Upper lobe of right lung (tissue), 1 donor: ENCODE results near the gene CCR5AS.

Experiments used
- ATAC-seq: fragments of 200-7000 bp; cut with Tn5 transposase; one replicate; pipeline ENCODE4 v1.9.1; 2020; ENCODE audit warnings: mild to moderate bottlenecking, moderate library complexity
- DNase-seq: peaks from one replicate; pipeline ENCODE4 v3.0.0-alpha.2; 2020
- H3K27ac ChIP-seq: fragments of 200-600 bp; one replicate; pipeline ENCODE4 v1.8.0; 2022
- H3K27me3 ChIP-seq: fragments of 200-600 bp; one replicate; pipeline ENCODE4 v1.8.0; 2022; ENCODE audit warnings: mild to moderate bottlenecking
- H3K36me3 ChIP-seq: fragments of 200-600 bp; one replicate; pipeline ENCODE4 v1.8.0; 2022
- H3K4me1 ChIP-seq: fragments of 200-600 bp; one replicate; pipeline ENCODE4 v1.8.0; 2022
- H3K4me3 ChIP-seq: fragments of 200-600 bp; one replicate; pipeline ENCODE4 v1.8.0; 2022; ENCODE audit warnings: mild to moderate bottlenecking
- H3K9me3 ChIP-seq: fragments of 200-600 bp; one replicate; pipeline ENCODE4 v1.8.0; 2022
- CTCF ChIP-seq: fragments of 200-600 bp; IDR thresholded peaks from one replicate; pipeline ENCODE4 v1.8.0; 2022; ENCODE audit warnings: antibody characterized with exemption
- intact Hi-C: fragments of 100-400 bp; cut with DNase I; formaldehyde crosslinking; loops from one replicate; pipeline ENCODE4 v1.11.0; 2022
- donor health status: DM: no; HTN: yes; CAD: no; lungs with severe emphysema.

Gene CCR5AS

GRCh38 chr3:46453526-46454208, 46.8 kb upstream of the CCR5AS start:
- DNase-seq (no peak), ATAC-seq (no peak)
- no peak for TF ChIP-seq CTCF
- Histone ChIP-seq H3K36me3 (no peaks in the 10 kb centered on the region), H3K4me1 (no peaks in the 10 kb centered on the region), H3K4me3 (no peak overlapping the region), H3K9me3 (no peaks in the 10 kb centered on the region), H3K27me3 (no peaks in the 10 kb centered on the region), H3K27ac (no peak overlapping the region)
- intact Hi-C loops, result no loop called here

GRCh38 chr3:46449755-46450552, 43.1 kb upstream of the CCR5AS start:
- ATAC-seq, result peak; percentile 23
- H3K4me1 ChIP-seq, result no peaks in the 10 kb centered on the region

GRCh38 chr3:46448721-46449120, 41.9 kb upstream of the CCR5AS start:
- Histone ChIP-seq H3K36me3 (no peaks in the 10 kb centered on the region), H3K4me1 (no peaks in the 10 kb centered on the region), H3K27ac (no peak overlapping the region), H3K27me3 (no peaks in the 10 kb centered on the region), H3K4me3 (no peak overlapping the region), H3K9me3 (no peaks in the 10 kb centered on the region)
- ATAC-seq, result no peak
- no peak for DNase-seq
- intact Hi-C loops, result no loop called here
- TF ChIP-seq CTCF, result no peak

More at GRCh38 chr3:46449755-46450552, 43.1 kb upstream of the CCR5AS start:
- no peaks in the 10 kb centered on the region for H3K27me3 ChIP-seq
- no peak for DNase-seq
- no peak overlapping the region for H3K27ac ChIP-seq
- no peak overlapping the region for H3K4me3 ChIP-seq
- peak; percentile 61 for TF ChIP-seq CTCF
- no peaks in the 10 kb centered on the region for H3K36me3 ChIP-seq
- intact Hi-C loops, result no loop called here
- no peaks in the 10 kb centered on the region for H3K9me3 ChIP-seq

GRCh38 chr3:46447228-46447985, 40.5 kb upstream of the CCR5AS start:
- no peak for TF ChIP-seq CTCF
- Histone ChIP-seq H3K4me1 (no peaks in the 10 kb centered on the region), H3K27me3 (no peaks in the 10 kb centered on the region), H3K36me3 (no peaks in the 10 kb centered on the region), H3K27ac (no peak overlapping the region), H3K4me3 (no peak overlapping the region), H3K9me3 (no peaks in the 10 kb centered on the region)
- DNase-seq (no peak), ATAC-seq (peak; percentile 41)
- intact Hi-C loops, result no loop called here

- Histone ChIP-seq H3K9me3 (no peaks in the 10 kb centered on the region), H3K4me1 (no peaks in the 10 kb centered on the region), H3K27ac (no peak overlapping the region), H3K36me3 (no peaks in the 10 kb centered on the region), H3K4me3 (no peak overlapping the region), H3K27me3 (no peaks in the 10 kb centered on the region)
- peak; percentile 60 for ATAC-seq
- no peak for DNase-seq
- TF ChIP-seq CTCF, result peak; percentile 66
- intact Hi-C loops, result no loop called here
Observed at GRCh38 chr3:46442576-46443530, 36.0 kb upstream of the CCR5AS start.
